H1 (cell line): Measurements from ENCODE around the gene EIF4E. TPM values are rescaled to one million over a fixed set of nuclear protein-coding genes. Genes with fewer than 3 reads are reported as not detected.

ENCODE experiments used
- CTCF ChIA-PET: fragments of 300-600 bp; sonication (Branson Sonifier 250); formaldehyde crosslinking; loops from one replicate; lab custom pipeline; 2021; ENCODE audit not compliant: partially characterized antibody; lab: Charles Lee
- POLR2A ChIA-PET: fragments of 300-600 bp; sonication (Branson Sonifier 250); formaldehyde crosslinking; loops from one replicate; lab custom pipeline; 2021; ENCODE audit warnings: inconsistent platforms; ENCODE audit not compliant: partially characterized antibody; lab: Charles Lee
- DNase-seq, 2 experiments: peaks; one replicate each; pipeline versions ENCODE4 v3.0.0 to v3.0.0-alpha.2; 2010 to 2022; ENCODE audit warnings: low spot score in 2 of 2, low read depth in 1 of 2, mixed read lengths in 1 of 2
- FAIRE-seq: peaks from 2 replicates; lab custom pipeline; 2011; peaks lifted over from hg19 to GRCh38; lab: Jason Lieb, UNC
- H2AFZ ChIP-seq: 2 replicates; pipeline ENCODE4 v1.8.1; 2012; ENCODE audit warnings: low read length, inconsistent platforms
- H2AK5ac ChIP-seq: 2 replicates; pipeline ENCODE4 v1.6.1; 2013; ENCODE audit warnings: low read depth, low read length
- H2BK120ac ChIP-seq: replicated peaks from 2 replicates; pipeline ENCODE3; 2013; ENCODE audit warnings: low read depth, low read length, inconsistent platforms
- H2BK12ac ChIP-seq: 2 replicates; pipeline ENCODE4 v1.6.1; 2013; ENCODE audit warnings: low read depth, low read length
- H2BK15ac ChIP-seq: 2 replicates; pipeline ENCODE4 v1.6.1; 2013; ENCODE audit warnings: low read length
- H2BK20ac ChIP-seq: 2 replicates; pipeline ENCODE4 v1.6.1; 2013; ENCODE audit warnings: low read length
- H2BK5ac ChIP-seq: 2 replicates; pipeline ENCODE4 v1.6.1; 2013; ENCODE audit warnings: low read depth, low read length
- H3K14ac ChIP-seq: 2 replicates; pipeline ENCODE4 v1.6.1; 2013; ENCODE audit warnings: inconsistent platforms; ENCODE audit not compliant: insufficient read length
- H3K18ac ChIP-seq: 2 replicates; pipeline ENCODE4 v1.6.1; 2013; ENCODE audit warnings: low read length; ENCODE audit errors: extremely low read depth
- H3K23ac ChIP-seq: 2 replicates; pipeline ENCODE4 v1.6.1; 2013; ENCODE audit warnings: inconsistent platforms; ENCODE audit not compliant: insufficient read length
- H3K23me2 ChIP-seq: 2 replicates; pipeline ENCODE4 v1.6.1; 2013; ENCODE audit warnings: low read depth, low read length
- H3K27ac ChIP-seq: 2 replicates; pipeline ENCODE4 v1.6.1; 2011; ENCODE audit warnings: low read depth, low read length, inconsistent platforms
- H3K27me3 ChIP-seq, 4 experiments: replicated peaks in 1 of 4; 1 replicate in 1 of 4; 2 replicates in 3 of 4; pipeline versions ENCODE4 v1.6.1 to v1.8.1; 2011 to 2013; ENCODE audit warnings: low read length in 3 of 4, mild to moderate bottlenecking in 3 of 4, inconsistent platforms in 2 of 4, mixed read lengths in 2 of 4, moderate library complexity in 1 of 4; ENCODE audit not compliant: control insufficient read depth in 3 of 4, insufficient read depth in 3 of 4; ENCODE audit errors: extremely low read depth in 1 of 4
- H3K36me3 ChIP-seq, 4 experiments: 2 replicates each; pipeline versions ENCODE4 v1.6.1 to v1.8.1; 2011 to 2013; ENCODE audit warnings: mild to moderate bottlenecking in 4 of 4, low read length in 3 of 4, moderate library complexity in 2 of 4, control low read depth in 1 of 4, inconsistent platforms in 1 of 4; ENCODE audit not compliant: insufficient read depth in 4 of 4, control insufficient read depth in 2 of 4
- H3K4ac ChIP-seq: replicated peaks from 2 replicates; pipeline ENCODE3; 2013; ENCODE audit warnings: low read length, low read depth, mixed read lengths, inconsistent platforms; ENCODE audit not compliant: insufficient read length
- H3K4me1 ChIP-seq, 4 experiments: replicated peaks in 1 of 4; 1 replicate in 1 of 4; 2 replicates in 3 of 4; pipeline versions ENCODE4 v1.6.1 to v1.8.1; 2011 to 2013; ENCODE audit warnings: low read length in 3 of 4, inconsistent platforms in 2 of 4, mixed read lengths in 1 of 4; ENCODE audit not compliant: insufficient read depth in 4 of 4, control insufficient read depth in 3 of 4
- H3K4me2 ChIP-seq, 2 experiments: 2 replicates each; pipeline versions ENCODE4 v1.6.1 to v1.8.1; 2011 to 2013; ENCODE audit warnings: low read depth in 2 of 2, low read length in 2 of 2, control low read depth in 1 of 2, inconsistent platforms in 1 of 2, mild to moderate bottlenecking in 1 of 2; ENCODE audit not compliant: insufficient read depth in 1 of 2
- H3K4me3 ChIP-seq, 4 experiments: fragments of 200-600, 300-600 bp in 1 of 4; sonication (generic), shearing (Covaris generic), sonication (Bioruptor Twin) in 1 of 4; 2 replicates each; pipeline versions ENCODE4 v1.5.1 to v1.8.1; 2011 to 2016; ENCODE audit warnings: low read length in 4 of 4, low read depth in 3 of 4, control low read depth in 2 of 4, inconsistent platforms in 2 of 4, mild to moderate bottlenecking in 2 of 4, mixed read lengths in 1 of 4, moderate library complexity in 1 of 4; ENCODE audit not compliant: insufficient read depth in 2 of 4; ENCODE audit errors: extremely low read depth in 1 of 4
- H3K56ac ChIP-seq: replicated peaks from 2 replicates; pipeline ENCODE3; 2013; ENCODE audit warnings: low read depth, mild to moderate bottlenecking, mixed read lengths, low read length, inconsistent platforms; ENCODE audit not compliant: insufficient read length
- H3K79me1 ChIP-seq: 2 replicates; pipeline ENCODE4 v1.6.1; 2013; ENCODE audit warnings: low read depth, low read length, control low read depth
- H3K79me2 ChIP-seq, 2 experiments: 2 replicates each; pipeline versions ENCODE4 v1.6.1 to v1.8.1; 2012 to 2013; ENCODE audit warnings: low read length in 2 of 2, mild to moderate bottlenecking in 2 of 2, inconsistent platforms in 1 of 2; ENCODE audit not compliant: insufficient read depth in 2 of 2, control insufficient read depth in 1 of 2
- H3K9ac ChIP-seq, 4 experiments: replicated peaks in 1 of 4; 1 replicate in 1 of 4; 2 replicates in 3 of 4; pipeline versions ENCODE4 v1.6.1 to v1.8.1; 2011 to 2013; ENCODE audit warnings: low read depth in 3 of 4, low read length in 3 of 4, control low read depth in 2 of 4, mild to moderate bottlenecking in 2 of 4, moderate library complexity in 2 of 4, inconsistent platforms in 1 of 4; ENCODE audit errors: extremely low read depth in 1 of 4
- H3K9me3 ChIP-seq, 2 experiments: 2 replicates each; pipeline versions ENCODE4 v1.6.1 to v1.8.1; 2012 to 2013; ENCODE audit warnings: mild to moderate bottlenecking in 2 of 2, moderate library complexity in 2 of 2, control low read depth in 1 of 2, inconsistent platforms in 1 of 2, low read depth in 1 of 2, low read length in 1 of 2, mixed read lengths in 1 of 2; ENCODE audit not compliant: insufficient read depth in 2 of 2
- H4K20me1 ChIP-seq, 2 experiments: replicated peaks in 1 of 2; 2 replicates each; pipeline versions ENCODE3 to v1.8.1; 2011 to 2013; ENCODE audit warnings: inconsistent platforms in 2 of 2, low read length in 2 of 2, mild to moderate bottlenecking in 1 of 2; ENCODE audit not compliant: insufficient read depth in 2 of 2, control insufficient read depth in 1 of 2
- H4K5ac ChIP-seq: 2 replicates; pipeline ENCODE4 v1.6.1; 2013; ENCODE audit warnings: low read length, low read depth, mixed read lengths, inconsistent platforms; ENCODE audit not compliant: insufficient read length
- H4K8ac ChIP-seq: 2 replicates; pipeline ENCODE4 v1.8.0; 2013; ENCODE audit warnings: mild to moderate bottlenecking, moderate library complexity, low read length, inconsistent platforms; ENCODE audit not compliant: insufficient read depth; ENCODE audit errors: extremely low read depth
- H4K91ac ChIP-seq: replicated peaks from 2 replicates; pipeline ENCODE3; 2013; ENCODE audit warnings: low read length, mixed read lengths, inconsistent platforms; ENCODE audit not compliant: insufficient read length
- ASH2L ChIP-seq: fragments of 200-600, 300-600 bp; sonication (generic); IDR thresholded peaks from one replicate; pipeline ENCODE4 v1.7.1; 2017; ENCODE audit warnings: low read length
- ATF2 ChIP-seq: IDR thresholded peaks from 2 replicates; pipeline ENCODE4 v1.6.1; 2012; ENCODE audit warnings: low read length, inconsistent platforms
- CEBPB ChIP-seq: IDR thresholded peaks from 2 replicates; pipeline ENCODE4 v1.6.1; 2012; ENCODE audit warnings: low read depth, low read length
- FOSL1 ChIP-seq: IDR thresholded peaks from 2 replicates; pipeline ENCODE4 v1.6.1; 2011; ENCODE audit warnings: mild to moderate bottlenecking, low read depth, low read length, moderate library complexity; ENCODE audit not compliant: insufficient read depth
- GABPA ChIP-seq: IDR thresholded peaks from 2 replicates; pipeline ENCODE4 v1.6.1; 2011; ENCODE audit warnings: mild to moderate bottlenecking, low read length, moderate library complexity, borderline replicate concordance; ENCODE audit not compliant: insufficient read depth
- JUND ChIP-seq: IDR thresholded peaks from 2 replicates; pipeline ENCODE4 v1.6.1; 2011; ENCODE audit warnings: mild to moderate bottlenecking, improper control_type of control experiment, low read length
- KDM1A ChIP-seq: fragments of 200-600, 300-600 bp; sonication (generic); IDR thresholded peaks from 2 replicates; pipeline ENCODE4 v1.7.1; 2016; ENCODE audit warnings: mild to moderate bottlenecking, low read length, borderline replicate concordance
- KDM5A ChIP-seq: fragments of 200-600 bp; IDR thresholded peaks from 2 replicates; pipeline ENCODE4 v1.7.1; 2012; ENCODE audit warnings: mild to moderate bottlenecking, low read length, inconsistent platforms, mixed read lengths
- MAFK ChIP-seq: IDR thresholded peaks from 2 replicates; pipeline ENCODE4 v1.6.1; 2012; ENCODE audit warnings: low read depth, mild to moderate bottlenecking, improper control_type of control experiment, low read length
- NANOG ChIP-seq: IDR thresholded peaks from 2 replicates; pipeline ENCODE4 v1.6.1; 2011; ENCODE audit warnings: low read length, low read depth, mild to moderate bottlenecking, inconsistent platforms; ENCODE audit not compliant: insufficient read depth, poor library complexity, severe bottlenecking
- PHF8 ChIP-seq: fragments of 200-600 bp; sonication (generic); conservative IDR thresholded peaks from 2 replicates; pipeline ENCODE4 v1.7.1; 2012; ENCODE audit warnings: low read depth, mild to moderate bottlenecking, inconsistent platforms, low read length, moderate library complexity
- SIX5 ChIP-seq: IDR thresholded peaks from 2 replicates; pipeline ENCODE4 v1.6.1; 2011; ENCODE audit warnings: mild to moderate bottlenecking, low read depth, low read length
- SP2 ChIP-seq: IDR thresholded peaks from 2 replicates; pipeline ENCODE4 v1.6.1; 2012; ENCODE audit warnings: mild to moderate bottlenecking, low read length, inconsistent platforms
- TAF1 ChIP-seq: IDR thresholded peaks from 2 replicates; pipeline ENCODE4 v1.6.1; 2011; ENCODE audit warnings: mild to moderate bottlenecking, low read depth, low read length
- WGBS, 2 experiments: shearing (Covaris generic) in 1 of 2; methylation state at CpG; one replicate each; pipeline versions ENCODE4 v1.1.6 to v1.1.7; 2013 to 2015; ENCODE audit warnings: low lambda C conversion rate in 2 of 2, mixed read lengths in 2 of 2, inconsistent platforms in 1 of 2, low coverage in 1 of 2, missing lambda C conversion rate in 1 of 2; ENCODE audit not compliant: insufficient replicate concordance in 2 of 2, insufficient coverage in 1 of 2, insufficient read length in 1 of 2; ENCODE audit errors: extremely low coverage in 1 of 2, missing lambda C conversion rate in 1 of 2; 5-methylcytosine and 5-hydroxymethylcytosine counted together
- polyA plus RNA-seq, 7 experiments: library from polyadenylated mRNA; depleted of rRNA in 3 of 7; stranded (reverse) in 5 of 7; unstranded in 2 of 7; fragments of >200 nt in 5 of 7; fragments of 200-250 nt in 2 of 7; gene quantifications; 1 replicate in 5 of 7; 2 replicates in 1 of 7; 4 replicates in 1 of 7; pipeline versions ENCODE4 v1.2.1 to v1.2.3, GENCODE V29; 2011 to 2013; ENCODE audit warnings: missing spikeins in 2 of 7, mixed read lengths in 2 of 7
- total RNA-seq: library from RNA; stranded (reverse); fragmentation: NEBNext Ultra II Directional; extraction: Animal tissue kit (Norgen Biotek cat#: 25700); gene quantifications from 2 replicates; pipeline ENCODE4 v1.2.1, GENCODE V29; 2021

Gene EIF4E
- total and polyA plus RNA-seq, 2 of the 8 experiments (the other 6 are each of a cell fraction or from before 2014, with no cell fraction given) = 59.6 to 185 TPM

- H3K4me3 ChIP-seq = no peak overlapping the region
- CTCF ChIA-PET = interaction anchor here (1.0 kb wide), 1 partner anchor 23 kb away, joined by 4 read pairs; the partner anchor contains the start of gene EIF4E
- TF ChIP-seq GABPA (no peak), FOSL1 (no peak), PHF8 (no peak), CEBPB (no peak), KDM5A (no peak), TAF1 (no peak), JUND (no peak), NANOG (no peak), SP2 (no peak), MAFK (no peak), ASH2L (no peak), KDM1A (no peak), ATF2 (no peak), SIX5 (no peak)
These were observed 22.8 kb upstream of the EIF4E start for GRCh38 chr4:98951710-98952109.

More at GRCh38 chr4:98951710-98952109, 22.8 kb upstream of the EIF4E start:
- POLR2A ChIA-PET = no interaction called here
- H3K4me1 ChIP-seq = no peaks in the 10 kb centered on the region
- FAIRE-seq (no peak), DNase-seq (no peak)
- H3K56ac ChIP-seq = no peak overlapping the region
- H3K79me2 ChIP-seq = no peaks in the 10 kb centered on the region
- H3K4me2 ChIP-seq = no peak overlapping the region
- no peak overlapping the region for H2BK120ac ChIP-seq
- no peak overlapping the region for H4K5ac ChIP-seq
- H2BK20ac ChIP-seq = no peak overlapping the region
- H3K14ac ChIP-seq = no peak overlapping the region
- no peak overlapping the region for H2BK12ac ChIP-seq
- H3K23ac ChIP-seq = no peak overlapping the region
- H4K8ac ChIP-seq = no peak overlapping the region
- no peak overlapping the region for H3K18ac ChIP-seq
- H4K91ac ChIP-seq = no peak overlapping the region
- H2AK5ac ChIP-seq = no peak overlapping the region
- H3K27me3 ChIP-seq = no peaks in the 10 kb centered on the region
- no peak overlapping the region; a peak in 1 of 7 replicates for H3K9ac ChIP-seq
- H3K36me3 ChIP-seq = no peaks in the 10 kb centered on the region
- no peaks in the 10 kb centered on the region for H4K20me1 ChIP-seq
- no peaks in the 10 kb centered on the region for H3K79me1 ChIP-seq
- H3K4ac ChIP-seq = no peak overlapping the region
- 91% methylated on average over 3 of the region's 3 CpGs; no CpG with 5 or more reads in 1 of the 2 experiments for WGBS, 2 experiments
- no peak overlapping the region for H2BK5ac ChIP-seq
- H3K27ac ChIP-seq = no peak overlapping the region
- no peaks in the 10 kb centered on the region for H3K23me2 ChIP-seq
- H2AFZ ChIP-seq = peak overlapping the region; percentile 62; the same call in 1 of the 2 replicates
- no peak overlapping the region for H2BK15ac ChIP-seq
- H3K9me3 ChIP-seq = no peaks in the 10 kb centered on the region
